Activated naive CD8-positive, alpha-beta T cell treated with anti-CD3 and anti-CD28 coated beads, Interleukin-2, amount 10 ng/mL, durations not matched to agents 7 days and 5 days (primary cell): ENCODE measurements around the gene AURKAIP1. TPM values are rescaled to one million over a fixed set of nuclear protein-coding genes. Genes with fewer than 3 reads are reported as not detected.

Experiments used
- ATAC-seq: fragments of 150-1000 bp; cut with Tn5 transposase; one replicate; pipeline ENCODE4 v1.10.0; 2021; ENCODE audit warnings: low read depth, moderate library complexity
- POLR2A ChIA-PET: fragments of 350-600 bp; sonication (Branson Sonifier 250); formaldehyde crosslinking; loops from one replicate; lab custom pipeline; 2021; ENCODE audit warnings: antibody characterized with exemption; lab: Charles Lee
- DNase-seq: peaks from one replicate; pipeline ENCODE4 v3.0.0; 2021
- H3K27ac Mint-ChIP-seq: one replicate; pipeline ENCODE4 v1.8.0; 2022; ENCODE audit warnings: mild to moderate bottlenecking, mixed read lengths
- H3K27me3 Mint-ChIP-seq: one replicate; pipeline ENCODE4 v1.8.0; 2022; ENCODE audit warnings: mild to moderate bottlenecking, moderate library complexity, mixed read lengths
- H3K36me3 Mint-ChIP-seq: one replicate; pipeline ENCODE4 v1.8.0; 2021; ENCODE audit warnings: mild to moderate bottlenecking, mixed read lengths
- H3K4me1 Mint-ChIP-seq: one replicate; pipeline ENCODE4 v1.8.0; 2021; ENCODE audit warnings: mixed read lengths
- H3K4me3 Mint-ChIP-seq: one replicate; pipeline ENCODE4 v1.8.0; 2022; ENCODE audit warnings: mild to moderate bottlenecking, moderate library complexity, mixed read lengths
- H3K9me3 Mint-ChIP-seq: one replicate; pipeline ENCODE4 v1.8.0; 2021; ENCODE audit warnings: mixed read lengths
- total RNA-seq, 2 experiments: library from RNA; stranded (reverse); gene quantifications; one replicate each; pipeline ENCODE4 v1.2.3, GENCODE V29; 2021

Gene AURKAIP1
- total RNA-seq, 2 experiments from 2014 or later, result 87.3 to 97.1 TPM

GRCh38 chr1:1352786-1353388, 22.1 kb downstream of the AURKAIP1 start:
- DNase-seq (no peak), ATAC-seq (no peak)
- no peak overlapping the region for H3K4me3 Mint-ChIP-seq
- no peaks in the 10 kb centered on the region for H3K9me3 Mint-ChIP-seq
- H3K4me1 Mint-ChIP-seq, result peaks cover 4% of the 10 kb centered on the region
- H3K27ac Mint-ChIP-seq, result no peak overlapping the region
- peaks cover 28% of the 10 kb centered on the region for H3K27me3 Mint-ChIP-seq
- POLR2A ChIA-PET, result no interaction called here
- H3K36me3 Mint-ChIP-seq, result no peaks in the 10 kb centered on the region

- Mint-ChIP-seq H3K4me1 (peaks cover 8% of the 10 kb centered on the region), H3K9me3 (no peaks in the 10 kb centered on the region), H3K4me3 (peak overlapping the region; percentile 65), H3K27ac (peak overlapping the region; percentile 72), H3K27me3 (peaks cover 23% of the 10 kb centered on the region), H3K36me3 (no peaks in the 10 kb centered on the region)
- POLR2A ChIA-PET, result interaction anchor here (0.6 to 1.0 kb wide), 2 partner anchors 24 to 472 kb away, joined by 3 read pairs; no protein-coding TSS in a partner anchor
- ATAC-seq, result no peak
- no peak for DNase-seq
These were observed 23.2 kb downstream of the AURKAIP1 start for GRCh38 chr1:1351511-1352427.

GRCh38 chr1:1349256-1350012, 25.6 kb downstream of the AURKAIP1 start, which contains the start of gene DVL1:
Gene DVL1 (minus strand): TSS chr1:1349418. CDS start chr1:1349065, 353 bp downstream.
- POLR2A ChIA-PET, result interaction anchor here (1.5 kb wide), 1 partner anchor 44 kb away, joined by 3 read pairs; no protein-coding TSS in a partner anchor
- peak within 1 kb of the TSS; percentile 75 for H3K4me3 Mint-ChIP-seq

GRCh38 chr1:1348420-1349255, 26.4 kb downstream of the AURKAIP1 start:
- no peak for DNase-seq
- H3K36me3 Mint-ChIP-seq, result no peaks in the 10 kb centered on the region
- peak overlapping the region; percentile 75 for H3K4me3 Mint-ChIP-seq
- POLR2A ChIA-PET, result interaction anchor here (0.8 to 1.5 kb wide), 4 partner anchors 22 to 335 kb away, joined by 3 to 6 read pairs (median 4); partner anchors contain the start of genes CCNL2 and ISG15
- no peaks in the 10 kb centered on the region for H3K9me3 Mint-ChIP-seq
- H3K4me1 Mint-ChIP-seq, result peaks cover 8% of the 10 kb centered on the region
- peak; percentile 28 for ATAC-seq
- H3K27ac Mint-ChIP-seq, result peak overlapping the region; percentile 38
- H3K27me3 Mint-ChIP-seq, result peaks cover 18% of the 10 kb centered on the region

More at GRCh38 chr1:1349256-1350012, 25.6 kb downstream of the AURKAIP1 start, which contains the start of gene DVL1:
- Mint-ChIP-seq H3K27ac (peak within 1 kb of the TSS; percentile 38), H3K27me3 (peaks cover 23% of the 10 kb centered on the region), H3K9me3 (no peaks in the 10 kb centered on the region), H3K4me1 (peaks cover 8% of the 10 kb centered on the region), H3K36me3 (no peaks in the 10 kb centered on the region)
- ATAC-seq, result peak; percentile 76
- peak; percentile 90 for DNase-seq

GRCh38 chr1:1347663-1348419, 27.2 kb downstream of the AURKAIP1 start:
- H3K4me3 Mint-ChIP-seq, result peak overlapping the region; percentile 75
- POLR2A ChIA-PET, result interaction anchor here (0.8 to 1.5 kb wide), 4 partner anchors 23 to 334 kb away, joined by 3 to 6 read pairs (median 4); partner anchors contain the start of genes CCNL2 and ISG15
- ATAC-seq, result no peak
- H3K27ac Mint-ChIP-seq, result no peak overlapping the region
- peaks cover 8% of the 10 kb centered on the region for H3K4me1 Mint-ChIP-seq
- H3K9me3 Mint-ChIP-seq, result no peaks in the 10 kb centered on the region
- H3K36me3 Mint-ChIP-seq, result no peaks in the 10 kb centered on the region
- H3K27me3 Mint-ChIP-seq, result peaks cover 10% of the 10 kb centered on the region
- DNase-seq, result no peak

GRCh38 chr1:1347026-1347595, 27.9 kb downstream of the AURKAIP1 start:
- peak overlapping the region; percentile 61 for H3K27ac Mint-ChIP-seq
- DNase-seq (no peak), ATAC-seq (no peak)
- H3K4me1 Mint-ChIP-seq, result peaks cover 6% of the 10 kb centered on the region
- no peaks in the 10 kb centered on the region for H3K36me3 Mint-ChIP-seq
- H3K4me3 Mint-ChIP-seq, result peak overlapping the region; percentile 22
- POLR2A ChIA-PET, result interaction anchor here (1.1 to 1.4 kb wide), 3 partner anchors 12 to 334 kb away, joined by 3 to 6 read pairs (median 4); partner anchors contain the start of gene ISG15
- H3K27me3 Mint-ChIP-seq, result peaks cover 3% of the 10 kb centered on the region
- no peaks in the 10 kb centered on the region for H3K9me3 Mint-ChIP-seq

- no peak overlapping the region for H3K27ac Mint-ChIP-seq
- POLR2A ChIA-PET, result interaction anchor here (1.1 kb wide), 1 partner anchor 12 kb away, joined by 3 read pairs; no protein-coding TSS in a partner anchor
- ATAC-seq, result no peak
- no peaks in the 10 kb centered on the region for H3K27me3 Mint-ChIP-seq
- no peaks in the 10 kb centered on the region for H3K9me3 Mint-ChIP-seq
- H3K36me3 Mint-ChIP-seq, result peaks cover 1% of the 10 kb centered on the region
- H3K4me3 Mint-ChIP-seq, result no peak overlapping the region
- no peak for DNase-seq
- peaks cover 5% of the 10 kb centered on the region for H3K4me1 Mint-ChIP-seq
These were observed 28.5 kb downstream of the AURKAIP1 start for GRCh38 chr1:1346501-1346890.

GRCh38 chr1:1345860-1346500, 29.0 kb downstream of the AURKAIP1 start:
- H3K4me1 Mint-ChIP-seq, result peaks cover 5% of the 10 kb centered on the region
- H3K27me3 Mint-ChIP-seq, result no peaks in the 10 kb centered on the region
- no peaks in the 10 kb centered on the region for H3K9me3 Mint-ChIP-seq
- POLR2A ChIA-PET, result interaction anchor here (1.1 kb wide), 1 partner anchor 11 kb away, joined by 3 read pairs; no protein-coding TSS in a partner anchor
- ATAC-seq (no peak), DNase-seq (no peak)
- peaks cover 5% of the 10 kb centered on the region for H3K36me3 Mint-ChIP-seq
- H3K4me3 Mint-ChIP-seq, result no peak overlapping the region
- no peak overlapping the region for H3K27ac Mint-ChIP-seq

- H3K9me3 Mint-ChIP-seq, result no peaks in the 10 kb centered on the region
- H3K27me3 Mint-ChIP-seq, result no peaks in the 10 kb centered on the region
- H3K4me3 Mint-ChIP-seq, result no peak overlapping the region
- no peak overlapping the region for H3K27ac Mint-ChIP-seq
- peaks cover 5% of the 10 kb centered on the region for H3K4me1 Mint-ChIP-seq
- ATAC-seq (no peak), DNase-seq (no peak)
- H3K36me3 Mint-ChIP-seq, result peaks cover 11% of the 10 kb centered on the region
- POLR2A ChIA-PET, result no interaction called here
These were observed 29.6 kb downstream of the AURKAIP1 start for GRCh38 chr1:1345384-1345783.

- Mint-ChIP-seq H3K27me3 (no peaks in the 10 kb centered on the region), H3K9me3 (no peaks in the 10 kb centered on the region), H3K36me3 (peaks cover 11% of the 10 kb centered on the region), H3K27ac (no peak overlapping the region), H3K4me3 (no peak overlapping the region), H3K4me1 (peaks cover 5% of the 10 kb centered on the region)
- ATAC-seq, result no peak
- POLR2A ChIA-PET, result no interaction called here
- DNase-seq, result no peak
These were observed 30.2 kb downstream of the AURKAIP1 start for GRCh38 chr1:1344655-1345361.
